GM06990 (cell line): ENCODE measurements around the gene AGBL4.

Source experiments
- DNase-seq: peaks from one replicate; pipeline ENCODE4 v3.0.0-alpha.2; 2011; ENCODE audit not compliant: insufficient read length; ENCODE audit errors: extremely low read depth
- H3K27me3 ChIP-seq: replicated peaks from 2 replicates; pipeline ENCODE4 v1.6.0; 2011; ENCODE audit warnings: low read length; ENCODE audit not compliant: control insufficient read depth, insufficient read depth
- H3K36me3 ChIP-seq: 2 replicates; pipeline ENCODE4 v1.5.1; 2011; ENCODE audit warnings: low read length; ENCODE audit not compliant: control insufficient read depth, insufficient read depth
- H3K4me3 ChIP-seq: replicated peaks from 2 replicates; pipeline ENCODE4 v1.5.1; 2011; ENCODE audit warnings: low read depth, mild to moderate bottlenecking, control low read depth, low read length
- TF ChIP-seq, protein P1 (sequence below): IDR thresholded peaks from 2 replicates; pipeline ENCODE4 v1.5.1; 2011; ENCODE audit warnings: low read length, control low read depth, mild to moderate bottlenecking, inconsistent platforms; ENCODE audit not compliant: insufficient read depth, poor library complexity, severe bottlenecking

AGBL4 gene

DNA sequence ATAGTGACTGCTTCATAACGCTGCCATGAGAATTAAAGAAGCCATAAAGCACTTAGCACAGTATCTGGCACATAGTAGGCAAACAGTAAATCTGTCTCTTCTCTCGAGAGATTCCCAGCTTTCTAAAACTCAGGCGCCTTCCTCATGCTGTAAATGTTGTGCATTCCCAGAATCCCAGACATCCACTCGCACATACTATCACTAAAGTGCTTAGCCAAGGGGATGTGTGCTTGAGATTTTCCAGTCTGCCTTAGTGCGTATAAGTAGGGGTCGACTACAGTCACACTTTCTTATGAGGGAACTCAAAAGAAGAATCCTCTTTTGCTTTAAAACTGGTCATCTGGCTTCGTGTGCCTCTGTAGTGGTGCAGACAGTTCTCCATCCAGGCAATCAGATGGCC lies 1453.2 kb downstream of the AGBL4 start:
- no peaks in the 10 kb centered on the region for H3K36me3 ChIP-seq
- no peak overlapping the region for H3K4me3 ChIP-seq
- TF ChIP-seq, protein P1, sequence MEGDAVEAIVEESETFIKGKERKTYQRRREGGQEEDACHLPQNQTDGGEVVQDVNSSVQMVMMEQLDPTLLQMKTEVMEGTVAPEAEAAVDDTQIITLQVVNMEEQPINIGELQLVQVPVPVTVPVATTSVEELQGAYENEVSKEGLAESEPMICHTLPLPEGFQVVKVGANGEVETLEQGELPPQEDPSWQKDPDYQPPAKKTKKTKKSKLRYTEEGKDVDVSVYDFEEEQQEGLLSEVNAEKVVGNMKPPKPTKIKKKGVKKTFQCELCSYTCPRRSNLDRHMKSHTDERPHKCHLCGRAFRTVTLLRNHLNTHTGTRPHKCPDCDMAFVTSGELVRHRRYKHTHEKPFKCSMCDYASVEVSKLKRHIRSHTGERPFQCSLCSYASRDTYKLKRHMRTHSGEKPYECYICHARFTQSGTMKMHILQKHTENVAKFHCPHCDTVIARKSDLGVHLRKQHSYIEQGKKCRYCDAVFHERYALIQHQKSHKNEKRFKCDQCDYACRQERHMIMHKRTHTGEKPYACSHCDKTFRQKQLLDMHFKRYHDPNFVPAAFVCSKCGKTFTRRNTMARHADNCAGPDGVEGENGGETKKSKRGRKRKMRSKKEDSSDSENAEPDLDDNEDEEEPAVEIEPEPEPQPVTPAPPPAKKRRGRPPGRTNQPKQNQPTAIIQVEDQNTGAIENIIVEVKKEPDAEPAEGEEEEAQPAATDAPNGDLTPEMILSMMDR = no peak
- H3K27me3 ChIP-seq = peaks cover 2% of the 10 kb centered on the region
- no peak for DNase-seq

DNA sequence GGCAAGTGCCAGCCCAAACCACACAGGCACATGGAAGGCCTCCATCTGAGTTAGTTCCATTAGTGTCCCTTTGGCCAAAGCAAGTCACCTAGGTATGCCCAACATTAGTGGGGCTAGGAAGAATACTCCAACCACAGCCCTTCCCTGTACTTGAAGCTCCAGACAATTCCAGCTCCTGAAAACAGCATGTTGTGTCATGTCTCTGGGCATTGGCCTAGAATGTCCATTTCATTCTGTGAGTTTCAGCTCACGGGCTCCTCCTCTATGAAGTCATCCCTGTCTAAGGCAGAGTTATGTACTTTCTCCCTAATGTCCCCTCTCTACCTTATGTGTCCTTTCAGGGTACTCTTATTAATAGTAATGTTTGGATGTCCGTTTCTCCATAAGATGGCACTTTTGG lies 1455.3 kb downstream of the AGBL4 start:
- Histone ChIP-seq H3K27me3 (peaks cover 2% of the 10 kb centered on the region; the same call in 1 of the 2 replicates), H3K36me3 (no peaks in the 10 kb centered on the region), H3K4me3 (no peak overlapping the region)
- TF ChIP-seq, protein P1 = no peak
- DNase-seq = no peak

DNA sequence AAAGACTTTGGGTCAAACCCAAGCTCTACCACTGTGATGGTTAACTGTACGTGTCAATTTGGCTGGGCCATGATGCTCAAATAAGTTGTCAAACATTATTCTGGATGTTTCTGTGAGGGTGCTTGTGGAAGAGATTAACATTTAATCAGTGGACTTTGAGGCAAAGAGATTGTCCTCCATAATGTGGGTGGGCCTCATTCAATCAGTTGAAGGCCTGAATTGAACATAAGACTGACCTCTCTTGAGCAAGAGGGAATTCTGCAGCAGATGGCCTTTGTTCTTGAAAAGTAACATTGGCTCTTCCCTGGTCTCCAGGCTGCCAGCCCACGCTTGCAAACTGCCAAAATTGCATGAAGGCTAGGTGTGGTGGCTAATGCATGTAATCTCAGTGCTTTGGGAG lies 1457.3 kb downstream of the AGBL4 start:
- TF ChIP-seq, protein P1 = no peak
- H3K36me3 ChIP-seq = no peaks in the 10 kb centered on the region
- peaks cover 2% of the 10 kb centered on the region; the same call in 1 of the 2 replicates for H3K27me3 ChIP-seq
- DNase-seq = no peak
- no peak overlapping the region for H3K4me3 ChIP-seq

DNA sequence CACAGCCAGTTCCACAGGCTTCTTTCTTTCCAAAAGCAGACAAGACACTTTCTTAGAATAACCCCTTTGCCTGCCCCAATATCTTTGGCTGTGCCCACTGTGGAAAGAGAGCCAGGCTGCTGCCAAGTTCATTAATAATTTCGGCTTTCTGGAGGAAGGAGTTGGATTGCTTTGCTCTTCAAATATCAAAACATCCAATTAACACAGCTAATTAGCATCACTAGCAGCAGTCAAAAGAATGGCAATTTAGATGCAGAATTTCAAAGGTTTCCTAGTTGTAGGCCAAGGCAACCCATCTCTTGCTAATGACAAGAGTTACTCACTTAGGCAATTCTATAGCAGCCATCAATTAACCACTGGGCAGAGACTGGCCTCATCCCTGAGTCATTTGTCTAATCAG lies 1460.7 kb downstream of the AGBL4 start:
- no peaks in the 10 kb centered on the region for H3K27me3 ChIP-seq
- DNase-seq = no peak
- no peak overlapping the region for H3K4me3 ChIP-seq
- TF ChIP-seq, protein P1 = no peak
- H3K36me3 ChIP-seq = no peaks in the 10 kb centered on the region

DNA sequence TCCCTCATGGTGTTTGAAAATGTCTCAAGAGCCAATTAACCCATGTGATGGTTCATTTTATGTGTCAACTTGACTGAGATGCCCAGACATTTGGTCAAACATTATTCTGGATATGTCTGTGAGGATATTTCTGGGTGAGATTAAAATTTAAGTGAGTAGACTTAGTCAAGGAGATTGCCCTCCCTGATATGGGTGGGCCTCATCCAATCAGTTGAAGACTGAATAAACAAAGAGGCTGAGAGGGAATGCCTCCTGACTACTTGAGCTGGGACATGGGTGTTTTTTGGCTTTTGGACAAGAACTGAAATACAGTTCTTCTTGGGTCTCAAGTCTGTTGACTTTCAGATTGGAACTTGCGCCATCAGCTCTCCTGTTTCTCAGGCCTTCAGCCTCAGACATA lies 1462.3 kb downstream of the AGBL4 start:
- DNase-seq = no peak
- H3K4me3 ChIP-seq = no peak overlapping the region
- no peaks in the 10 kb centered on the region for H3K36me3 ChIP-seq
- no peaks in the 10 kb centered on the region; the same call in 1 of the 2 replicates for H3K27me3 ChIP-seq
- TF ChIP-seq, protein P1 = no peak

DNA sequence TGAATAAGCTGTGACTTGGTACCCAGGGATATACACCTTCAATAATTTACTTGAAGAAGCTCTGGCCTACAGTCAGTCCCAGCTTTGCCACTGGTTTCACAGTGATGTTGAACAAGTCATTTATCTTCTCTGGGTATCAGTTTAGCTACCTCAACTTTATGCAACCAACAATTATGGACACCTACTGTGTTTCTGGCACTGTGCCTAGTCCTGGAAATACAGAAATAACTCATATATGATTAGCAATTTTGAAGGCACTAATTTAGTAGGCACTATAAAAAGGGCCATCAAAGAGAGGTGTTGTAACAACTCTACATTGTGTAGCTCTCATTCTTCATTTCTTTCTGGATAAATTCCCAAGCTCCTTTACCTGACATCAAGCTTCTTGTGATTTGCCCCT lies 1463.2 kb downstream of the AGBL4 start:
- Histone ChIP-seq H3K27me3 (no peaks in the 10 kb centered on the region; the same call in 1 of the 2 replicates), H3K4me3 (no peak overlapping the region), H3K36me3 (no peaks in the 10 kb centered on the region)
- TF ChIP-seq, protein P1 = no peak
- DNase-seq = no peak
